Stimulated activated naive B cell treated with anti-CD40 and anti-IgM and Interleukin-4, amounts not matched to agents 10 μg/mL and 1 μg/mL and 100 μg/mL, for 72 hours (primary cell): ENCODE results near the gene ZFTA.
"Not testable (repeated sequence)": the region's sequence is repeated elsewhere in the genome, so short reads cannot be mapped to it uniquely, and the experiment has no call there.

Experiments
- ATAC-seq, 2 donors: fragments of 150-1000 bp; cut with Tn5 transposase; replicated peaks; 2 replicates each; pipeline ENCODE4 v1.10.0; 2021; ENCODE audit warnings: moderate library complexity in 1 of 2
- DNase-seq: peaks from one replicate; pipeline ENCODE4 v3.0.0; 2021
- H3K27ac Mint-ChIP-seq: one replicate; pipeline ENCODE4 v1.8.0; 2022; ENCODE audit warnings: mild to moderate bottlenecking, mixed read lengths
- H3K27me3 Mint-ChIP-seq, 2 donors: one replicate each; pipeline ENCODE4 v1.8.0; 2022; ENCODE audit warnings: mixed read lengths in 2 of 2
- H3K36me3 Mint-ChIP-seq, 2 donors: one replicate each; pipeline ENCODE4 v1.8.0; 2022; ENCODE audit warnings: mixed read lengths in 2 of 2, mild to moderate bottlenecking in 1 of 2
- H3K4me1 Mint-ChIP-seq, 2 donors: one replicate each; pipeline ENCODE4 v1.8.0; 2022; ENCODE audit warnings: mixed read lengths in 2 of 2, mild to moderate bottlenecking in 1 of 2
- H3K4me3 Mint-ChIP-seq, 2 donors: one replicate each; pipeline ENCODE4 v1.8.0; 2022; ENCODE audit warnings: mild to moderate bottlenecking in 2 of 2, mixed read lengths in 2 of 2, moderate library complexity in 1 of 2
- H3K9me3 Mint-ChIP-seq, 2 donors: one replicate each; pipeline ENCODE4 v1.8.0; 2022; ENCODE audit warnings: mixed read lengths in 2 of 2, mild to moderate bottlenecking in 1 of 2

Gene ZFTA

GRCh38 chr11:63768237-63769041 is at the start of gene ZFTA:
Gene ZFTA (minus strand): TSS chr11:63768775. CDS start chr11:63768622, 153 bp downstream.
- ATAC-seq (peak; percentile 73 to 78), DNase-seq (peak; percentile 53)
- Mint-ChIP-seq H3K4me3 (peak within 1 kb of the TSS; percentile 94 to 95), H3K36me3 (peaks cover 0 to 4% of the 10 kb centered on the region in 2 donors), H3K9me3 (no peaks in the 10 kb centered on the region), H3K4me1 (peaks cover 12 to 24% of the 10 kb centered on the region in 2 donors), H3K27me3 (peaks cover 10 to 27% of the 10 kb centered on the region in 2 donors), H3K27ac (peak within 1 kb of the TSS; percentile 91)

DNA sequence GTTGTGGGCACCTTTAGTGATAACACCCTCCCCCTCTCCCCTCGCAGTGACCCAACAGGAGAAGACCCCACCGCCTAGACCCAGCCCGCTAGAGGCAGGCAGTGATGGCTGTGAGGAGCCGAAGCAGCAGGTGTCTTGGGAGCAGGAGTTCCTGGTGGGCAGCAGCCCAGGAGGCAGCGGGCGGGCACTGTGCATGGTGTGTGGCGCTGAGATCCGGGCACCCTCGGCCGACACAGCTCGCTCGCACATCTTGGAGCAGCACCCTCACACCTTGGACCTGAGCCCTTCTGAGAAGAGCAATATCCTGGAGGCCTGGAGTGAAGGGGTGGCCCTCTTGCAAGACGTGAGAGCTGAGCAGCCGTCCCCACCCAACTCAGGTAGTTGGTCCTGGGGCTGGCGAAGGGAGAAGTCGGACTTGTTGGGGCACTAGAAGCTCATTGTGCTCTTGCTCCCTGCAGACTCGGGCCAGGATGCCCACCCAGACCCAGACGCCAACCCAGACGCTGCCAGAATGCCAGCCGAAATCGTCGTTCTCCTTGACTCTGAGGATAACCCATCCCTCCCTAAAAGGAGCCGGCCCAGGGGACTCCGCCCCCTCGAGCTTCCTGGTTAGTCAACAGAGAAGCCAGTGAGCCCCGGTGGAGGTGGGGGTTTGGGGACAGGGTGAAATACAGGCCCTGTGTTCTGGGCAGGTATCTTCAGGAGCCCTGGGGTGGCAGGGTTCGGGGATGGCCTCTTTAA is 49.4 kb upstream of the ZFTA start:
- DNase-seq (no peak), ATAC-seq (no peak)
- Mint-ChIP-seq H3K9me3 (no peaks in the 10 kb centered on the region), H3K36me3 (peaks cover 43 to 51% of the 10 kb centered on the region in 2 donors), H3K27ac (no peak overlapping the region), H3K4me3 (no peak overlapping the region), H3K27me3 (no peaks in the 10 kb centered on the region), H3K4me1 (peaks cover 14 to 23% of the 10 kb centered on the region in 2 donors)

DNA sequence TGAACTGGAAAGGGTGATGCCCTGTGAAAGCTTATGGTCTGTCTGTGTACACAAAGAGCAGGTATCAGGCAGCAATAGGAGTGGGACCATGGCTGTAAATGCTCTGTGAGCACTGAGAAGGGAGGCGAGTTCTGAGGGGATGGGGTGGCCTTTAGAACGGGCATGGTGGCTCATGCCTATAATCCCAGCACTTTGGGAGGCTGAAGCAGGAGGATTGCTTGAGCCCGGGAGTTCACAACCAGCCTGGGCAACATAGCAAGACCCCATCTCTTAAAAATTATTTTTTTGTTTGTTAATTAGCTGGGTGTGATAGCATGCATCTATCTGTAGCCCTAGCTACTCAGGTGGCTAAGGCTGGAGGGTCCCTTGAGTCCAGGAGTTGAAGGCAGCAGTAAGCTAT is 48.2 kb upstream of the ZFTA start:
- H3K9me3 Mint-ChIP-seq: no peaks in the 10 kb centered on the region
- peaks cover 37 to 43% of the 10 kb centered on the region in 2 donors for H3K36me3 Mint-ChIP-seq
- DNase-seq (no peak), ATAC-seq (no peak)
- no peak overlapping the region for H3K27ac Mint-ChIP-seq
- H3K27me3 Mint-ChIP-seq: no peaks in the 10 kb centered on the region
- peaks cover 15 to 30% of the 10 kb centered on the region in 2 donors for H3K4me1 Mint-ChIP-seq
- H3K4me3 Mint-ChIP-seq: no peak overlapping the region

GRCh38 chr11:63816166-63816565 is 47.6 kb upstream of the ZFTA start:
- Mint-ChIP-seq H3K27me3 (no peaks in the 10 kb centered on the region), H3K4me1 (peaks cover 15 to 30% of the 10 kb centered on the region in 2 donors), H3K27ac (no peak overlapping the region), H3K36me3 (peaks cover 33 to 41% of the 10 kb centered on the region in 2 donors), H3K4me3 (no peak overlapping the region), H3K9me3 (no peaks in the 10 kb centered on the region)
- DNase-seq (no peak), ATAC-seq (no peak)

GRCh38 chr11:63814383-63814736 is 45.8 kb upstream of the ZFTA start:
- ATAC-seq (no peak), DNase-seq (no peak)
- H3K4me1 Mint-ChIP-seq: peaks cover 15 to 30% of the 10 kb centered on the region in 2 donors
- H3K27ac Mint-ChIP-seq: peak overlapping the region; percentile 59
- no peaks in the 10 kb centered on the region for H3K9me3 Mint-ChIP-seq
- no peaks in the 10 kb centered on the region for H3K27me3 Mint-ChIP-seq
- peak overlapping the region; percentile 85 for H3K4me3 Mint-ChIP-seq
- H3K36me3 Mint-ChIP-seq: peaks cover 21 to 29% of the 10 kb centered on the region in 2 donors

DNA sequence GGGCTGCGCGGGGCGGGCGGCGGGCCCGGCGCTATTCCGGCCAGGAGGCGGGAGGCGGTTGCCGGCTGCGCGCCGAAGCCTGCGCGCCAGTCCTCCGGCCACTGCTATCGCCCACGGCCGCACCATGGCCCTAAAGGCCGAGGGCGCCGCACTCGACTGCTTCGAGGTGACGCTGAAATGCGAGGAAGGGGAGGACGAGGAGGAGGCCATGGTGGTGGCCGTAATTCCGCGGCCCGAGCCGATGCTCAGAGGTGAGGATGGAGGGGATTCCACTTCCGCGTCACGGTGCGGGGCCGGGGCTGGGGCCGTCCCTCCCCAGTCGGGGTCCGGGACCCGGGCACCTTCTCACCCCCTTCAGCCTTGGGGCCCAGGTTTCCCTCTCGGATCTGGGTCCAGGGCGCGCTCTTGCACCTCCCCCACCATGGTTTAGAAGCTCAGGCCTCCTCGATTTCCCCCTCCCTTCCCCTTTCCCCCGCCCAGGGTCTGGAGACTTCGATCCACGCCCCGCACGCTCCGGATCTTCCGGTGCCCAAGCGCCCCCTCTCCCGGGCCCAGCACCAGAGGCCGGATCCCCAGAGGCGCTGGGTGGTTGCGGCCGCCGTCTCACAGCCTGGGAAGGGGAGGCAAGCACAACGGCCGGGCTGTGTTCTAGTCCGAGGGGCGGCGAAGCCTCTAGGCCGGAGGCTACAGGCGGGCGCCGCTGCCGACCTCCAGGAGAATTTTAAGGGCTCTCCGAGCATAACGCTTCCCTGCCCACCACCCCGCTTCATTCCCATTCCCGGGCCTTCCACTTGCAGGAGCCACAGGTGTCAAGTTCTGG is 45.2 kb upstream of the ZFTA start:
- Mint-ChIP-seq H3K36me3 (peaks cover 18 to 28% of the 10 kb centered on the region in 2 donors), H3K27me3 (no peaks in the 10 kb centered on the region), H3K27ac (peak overlapping the region; percentile 59), H3K9me3 (no peaks in the 10 kb centered on the region), H3K4me3 (peak overlapping the region; percentile 85), H3K4me1 (peaks cover 15 to 30% of the 10 kb centered on the region in 2 donors)
- DNase-seq (peak; percentile 23), ATAC-seq (peak; percentile 54 to 63)

GRCh38 chr11:63813035-63813562 is 44.5 kb upstream of the ZFTA start, which contains the start of gene SPINDOC:
Gene SPINDOC (plus strand): TSS chr11:63813456. CDS start chr11:63813687, 231 bp downstream.
- DNase-seq (peak; percentile 53), ATAC-seq (peak; percentile 90 to 94)
- H3K9me3 Mint-ChIP-seq: no peaks in the 10 kb centered on the region
- H3K36me3 Mint-ChIP-seq: peaks cover 13 to 23% of the 10 kb centered on the region in 2 donors
- H3K4me1 Mint-ChIP-seq: peaks cover 15 to 30% of the 10 kb centered on the region in 2 donors
- peak within 1 kb of the TSS; percentile 85 for H3K4me3 Mint-ChIP-seq
- H3K27ac Mint-ChIP-seq: peak within 1 kb of the TSS; percentile 59
- H3K27me3 Mint-ChIP-seq: no peaks in the 10 kb centered on the region

- Mint-ChIP-seq H3K36me3 (peaks cover 11 to 13% of the 10 kb centered on the region in 2 donors), H3K4me3 (peak overlapping the region in 1 of 2 donors; percentile 28), H3K27me3 (no peaks in the 10 kb centered on the region), H3K9me3 (no peaks in the 10 kb centered on the region), H3K4me1 (peaks cover 14 to 30% of the 10 kb centered on the region in 2 donors), H3K27ac (no peak overlapping the region)
- no peak for DNase-seq
- no peak for ATAC-seq
These were observed 42.9 kb upstream of the ZFTA start for GRCh38 chr11:63811522-63811921.

- not testable (repeated sequence) for ATAC-seq, H3K4me3 Mint-ChIP-seq, H3K27ac Mint-ChIP-seq, H3K36me3 Mint-ChIP-seq, DNase-seq, H3K27me3 Mint-ChIP-seq, H3K9me3 Mint-ChIP-seq
- peaks cover 9 to 20% of the 10 kb centered on the region in 2 donors for H3K4me1 Mint-ChIP-seq
These were observed 41.8 kb upstream of the ZFTA start for GRCh38 chr11:63810383-63810782.

DNA sequence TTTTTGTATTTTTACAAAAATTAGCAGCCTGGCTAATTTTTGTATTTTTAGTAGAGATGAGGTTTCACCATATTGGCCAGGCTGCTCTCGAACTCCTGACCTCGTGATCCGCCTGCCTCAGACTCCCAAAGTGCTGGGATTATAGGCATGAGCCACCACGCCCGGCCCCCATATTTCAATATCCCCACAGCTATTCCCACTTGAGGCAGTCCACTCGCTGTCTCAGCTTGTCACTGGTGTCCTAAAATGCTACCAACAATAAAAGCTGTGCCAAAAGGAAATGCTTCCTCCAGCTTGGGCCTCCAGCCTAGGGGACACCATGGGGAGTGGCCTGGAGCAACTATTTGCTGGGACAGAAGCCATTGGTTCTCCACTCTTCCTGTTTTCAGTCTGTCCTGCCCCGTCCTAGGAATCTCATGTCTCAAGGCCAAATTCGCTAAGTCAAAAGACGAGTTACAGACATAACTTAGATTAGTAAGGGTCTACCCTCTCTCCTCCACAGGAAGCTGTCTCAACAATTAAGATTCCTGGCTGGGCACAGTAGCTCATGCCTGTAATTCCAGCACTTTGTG is 37.4 kb upstream of the ZFTA start:
- H3K9me3 Mint-ChIP-seq: no peaks in the 10 kb centered on the region
- no peaks in the 10 kb centered on the region for H3K27me3 Mint-ChIP-seq
- no peaks in the 10 kb centered on the region for H3K4me1 Mint-ChIP-seq
- no peak for ATAC-seq
- DNase-seq: no peak
- H3K27ac Mint-ChIP-seq: no peak overlapping the region
- H3K36me3 Mint-ChIP-seq: no peaks in the 10 kb centered on the region
- H3K4me3 Mint-ChIP-seq: no peak overlapping the region

- no peak for DNase-seq
- ATAC-seq: no peak
- Mint-ChIP-seq H3K27ac (no peak overlapping the region), H3K36me3 (no peaks in the 10 kb centered on the region), H3K27me3 (no peaks in the 10 kb centered on the region), H3K9me3 (no peaks in the 10 kb centered on the region), H3K4me3 (no peak overlapping the region), H3K4me1 (no peaks in the 10 kb centered on the region)
These were observed 35.7 kb upstream of the ZFTA start for GRCh38 chr11:63804259-63804658.

DNA sequence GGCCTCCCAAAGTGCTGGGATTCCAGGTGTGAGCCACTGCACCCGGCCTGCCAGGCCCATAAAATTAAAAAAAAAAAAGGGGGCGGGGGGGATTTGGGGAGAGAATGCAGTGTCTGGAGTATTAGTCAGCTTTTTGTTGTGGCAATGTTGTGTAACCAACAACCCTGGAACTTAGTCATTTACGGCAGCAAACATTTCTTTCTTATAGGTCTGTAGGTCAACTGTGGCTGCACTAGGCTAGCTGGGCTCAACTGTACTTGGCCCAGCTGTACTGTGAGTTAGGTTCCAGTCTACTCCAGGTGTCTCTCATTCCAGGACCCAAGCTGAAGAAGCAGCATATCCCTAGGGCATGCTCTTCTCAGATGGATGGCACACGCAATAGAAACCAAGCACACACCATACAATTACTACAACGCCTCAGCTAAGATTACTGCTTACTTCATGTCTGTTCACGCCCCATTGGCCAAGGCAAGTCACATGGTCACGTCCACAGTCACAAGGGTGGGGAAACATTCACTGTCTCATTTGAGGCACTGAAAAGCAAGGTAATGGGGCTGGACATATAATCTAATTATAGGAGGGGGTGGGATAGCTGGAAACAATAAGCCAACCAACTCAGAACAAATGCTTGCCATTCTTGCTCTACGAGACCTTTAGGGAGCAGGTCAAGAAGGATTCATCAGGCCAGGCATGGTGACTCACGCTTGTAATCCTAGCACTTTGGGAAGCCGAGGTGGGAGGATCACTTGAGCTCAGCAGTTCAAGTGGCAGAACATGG is 34.3 kb upstream of the ZFTA start:
- no peak overlapping the region for H3K27ac Mint-ChIP-seq
- no peaks in the 10 kb centered on the region for H3K4me1 Mint-ChIP-seq
- ATAC-seq (peak in 1 of 2 donors; percentile 14), DNase-seq (no peak)
- peaks cover 0 to 4% of the 10 kb centered on the region in 2 donors for H3K27me3 Mint-ChIP-seq
- H3K36me3 Mint-ChIP-seq: no peaks in the 10 kb centered on the region
- no peak overlapping the region for H3K4me3 Mint-ChIP-seq
- H3K9me3 Mint-ChIP-seq: no peaks in the 10 kb centered on the region

DNA sequence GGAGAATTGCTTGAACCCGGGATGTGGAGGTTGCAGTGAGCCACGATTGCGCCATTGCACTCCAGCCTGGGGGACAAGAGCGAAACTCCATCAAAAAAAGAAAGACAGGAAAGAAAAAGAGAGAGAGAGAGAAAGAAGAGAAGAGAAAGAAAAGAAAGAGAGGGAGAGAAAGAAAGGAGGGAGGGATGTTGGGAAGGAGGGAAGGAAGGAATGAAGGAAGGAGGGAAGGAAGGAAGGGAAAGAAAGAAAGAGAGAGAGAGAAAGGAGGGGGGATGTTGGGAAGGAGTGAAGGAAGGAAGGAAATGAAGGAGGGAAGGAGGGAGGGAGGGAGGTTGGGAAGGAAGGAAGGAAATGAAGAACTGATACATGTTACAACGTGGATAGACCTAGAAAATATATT is 32.3 kb upstream of the ZFTA start:
- no peak for ATAC-seq
- DNase-seq: no peak
- no peak overlapping the region for H3K27ac Mint-ChIP-seq
- no peaks in the 10 kb centered on the region for H3K9me3 Mint-ChIP-seq
- peaks cover 0 to 8% of the 10 kb centered on the region in 2 donors for H3K27me3 Mint-ChIP-seq
- H3K4me3 Mint-ChIP-seq: no peak overlapping the region
- H3K4me1 Mint-ChIP-seq: no peaks in the 10 kb centered on the region
- H3K36me3 Mint-ChIP-seq: no peaks in the 10 kb centered on the region
